GM21786 (cell line): ENCODE data around the gene UBE2E2.

Experiments used
- ATAC-seq: cut with Tn5 transposase; IDR thresholded peaks from one replicate; pipeline ENCODE4 v1.9.1; 2021; ENCODE audit not compliant: unreplicated experiment

The UBE2E2 gene

GRCh38 chr3:23468203-23468602, 265.1 kb downstream of the UBE2E2 start:
- no peak for ATAC-seq

- ATAC-seq = no peak
These were observed 271.6 kb downstream of the UBE2E2 start for GRCh38 chr3:23474580-23475357.

- ATAC-seq = no peak
These were observed 272.3 kb downstream of the UBE2E2 start for GRCh38 chr3:23475446-23475845.

- ATAC-seq = no peak
These were observed 275.9 kb downstream of the UBE2E2 start for GRCh38 chr3:23479026-23479425.

- no peak for ATAC-seq
These were observed 276.6 kb downstream of the UBE2E2 start for GRCh38 chr3:23479615-23480328.

- no peak for ATAC-seq
These were observed 277.2 kb downstream of the UBE2E2 start for GRCh38 chr3:23480329-23480714.

GRCh38 chr3:23481011-23481615, 278.0 kb downstream of the UBE2E2 start:
- ATAC-seq = no peak

- ATAC-seq = peak; percentile 62
These were observed 278.6 kb downstream of the UBE2E2 start for GRCh38 chr3:23481616-23482278.

- no peak for ATAC-seq
These were observed 281.3 kb downstream of the UBE2E2 start for GRCh38 chr3:23484386-23484785.

GRCh38 chr3:23485922-23486321, 282.8 kb downstream of the UBE2E2 start:
- no peak for ATAC-seq

- no peak for ATAC-seq
These were observed 283.9 kb downstream of the UBE2E2 start for GRCh38 chr3:23487015-23487414.

GRCh38 chr3:23488618-23489017, 285.5 kb downstream of the UBE2E2 start:
- no peak for ATAC-seq

- no peak for ATAC-seq
These were observed 286.4 kb downstream of the UBE2E2 start for GRCh38 chr3:23489300-23490158.

- no peak for ATAC-seq
These were observed 287.3 kb downstream of the UBE2E2 start for GRCh38 chr3:23490459-23490858.

GRCh38 chr3:23492057-23492456, 288.9 kb downstream of the UBE2E2 start:
- no peak for ATAC-seq

- ATAC-seq = no peak
These were observed 290.8 kb downstream of the UBE2E2 start for GRCh38 chr3:23493889-23494288.

- no peak for ATAC-seq
These were observed 291.8 kb downstream of the UBE2E2 start for GRCh38 chr3:23494967-23495366.

- no peak for ATAC-seq
These were observed 292.4 kb downstream of the UBE2E2 start for GRCh38 chr3:23495507-23495906.

- peak; percentile 88 for ATAC-seq
These were observed 293.0 kb downstream of the UBE2E2 start for GRCh38 chr3:23496165-23496564.

- no peak for ATAC-seq
These were observed 294.0 kb downstream of the UBE2E2 start for GRCh38 chr3:23497156-23497555.
